Upper lobe of left lung (tissue), 6 donors: ENCODE data around the gene GALNT18. TPM values are rescaled to one million over a fixed set of nuclear protein-coding genes. Genes with fewer than 3 reads are reported as not detected.

Experiments used
- ATAC-seq, 2 donors: fragments of 200-7000 bp; cut with Tn5 transposase; one replicate each; pipeline ENCODE4 v1.9.1; 2022; ENCODE audit warnings: mild to moderate bottlenecking in 2 of 2, moderate library complexity in 2 of 2; ENCODE audit not compliant: low FRiP score in 2 of 2
- DNase-seq, 2 donors: peaks; one replicate each; pipeline ENCODE4 v3.0.0-alpha.2; 2019 to 2020
- H3K27ac ChIP-seq, 4 donors: fragments of 200-600 bp; sonication (generic); one replicate each; pipeline ENCODE4 v1.5.1; 2016 to 2019
- H3K27me3 ChIP-seq, 4 donors: fragments of 200-600 bp; sonication (generic); one replicate each; pipeline ENCODE4 v1.5.1; 2017 to 2019
- H3K36me3 ChIP-seq, 4 donors: fragments of 200-600 bp; sonication (generic); one replicate each; pipeline ENCODE4 v1.5.1; 2016 to 2019
- H3K4me1 ChIP-seq, 4 donors: fragments of 200-600 bp; sonication (generic); one replicate each; pipeline ENCODE4 v1.5.1; 2018 to 2019
- H3K4me3 ChIP-seq, 4 donors: fragments of 200-600 bp; sonication (generic); one replicate each; pipeline ENCODE4 v1.5.1; 2017 to 2019; ENCODE audit warnings: mild to moderate bottlenecking in 2 of 4, moderate library complexity in 1 of 4
- H3K9me3 ChIP-seq, 4 donors: fragments of 200-600 bp; sonication (generic); one replicate each; pipeline ENCODE4 v1.5.1; 2018 to 2019
- CTCF ChIP-seq, 6 experiments: fragments of 450-650 bp in 4 of 6; fragments of 200-600 bp in 2 of 6; sonication (generic) in 2 of 6; IDR thresholded peaks; one replicate each; pipeline ENCODE4 v1.5.1; 2016 to 2019; ENCODE audit warnings: antibody characterized with exemption in 6 of 6
- EP300 ChIP-seq, 4 donors: sonication (generic); formaldehyde crosslinking; IDR thresholded peaks; one replicate each; pipeline ENCODE4 v1.5.1; 2017; ENCODE audit warnings: antibody characterized with exemption in 4 of 4, control low read depth in 2 of 4
- POLR2A ChIP-seq, 4 donors: fragments of 450-650 bp; IDR thresholded peaks; one replicate each; pipeline ENCODE4 v1.5.1; 2016 to 2017; ENCODE audit warnings: antibody characterized with exemption in 4 of 4, mild to moderate bottlenecking in 2 of 4
- POLR2AphosphoS5 ChIP-seq, 2 donors: sonication (generic); formaldehyde crosslinking; IDR thresholded peaks; one replicate each; pipeline ENCODE4 v1.5.1; 2017; ENCODE audit warnings: antibody characterized with exemption in 2 of 2
- WGBS, 2 donors: methylation state at CpG; one replicate each; pipeline ENCODE4 v1.1.5; 2017 to 2018; 5-methylcytosine and 5-hydroxymethylcytosine counted together
- total RNA-seq, 6 donors: library from RNA; depleted of rRNA in 4 of 6; stranded (reverse); fragments of >200 nt in 4 of 6; gene quantifications; one replicate each; pipeline versions ENCODE4 v1.1.0 to v1.2.1, GENCODE V29; 2016 to 2021
- donor health status: DM: no; HTN: no; CAD: no; lungs with moderate emphysema.
- donor health status: DM: no; HTN: yes; CAD: no; lungs with severe emphysema.

The GALNT18 gene
- total RNA-seq, 6 donors from 2014 or later: 48.2 to 115 (median 61.8) TPM

- ATAC-seq (no peak), DNase-seq (no peak)
- TF ChIP-seq POLR2A (IDR thresholded peaks at IDR 0.05): no peak
- TF ChIP-seq POLR2AphosphoS5 (IDR thresholded peaks at IDR 0.05): no peak
- TF ChIP-seq EP300 (IDR thresholded peaks at IDR 0.05): no peak
- TF ChIP-seq CTCF (IDR thresholded peaks at IDR 0.05): no peak
- no peaks in the 10 kb centered on the region for H3K4me1 ChIP-seq
- no peak overlapping the region for H3K4me3 ChIP-seq
- H3K27me3 ChIP-seq: no peaks in the 10 kb centered on the region
- no peaks in the 10 kb centered on the region for H3K36me3 ChIP-seq
- no peaks in the 10 kb centered on the region for H3K9me3 ChIP-seq
- no peak overlapping the region for H3K27ac ChIP-seq
- WGBS, 2 donors: 88 to 93% methylated on average over 2 to 9 of the region's 9 CpGs
Observed at GRCh38 chr11:11661326-11662040, 39.7 kb upstream of the GALNT18 start.

- Histone ChIP-seq H3K27ac (no peak overlapping the region), H3K9me3 (no peaks in the 10 kb centered on the region), H3K4me3 (no peak overlapping the region), H3K36me3 (no peaks in the 10 kb centered on the region), H3K27me3 (no peaks in the 10 kb centered on the region), H3K4me1 (no peaks in the 10 kb centered on the region)
- 75 to 100% methylated on average over 2 to 3 of the region's 3 CpGs for WGBS, 2 donors
- ATAC-seq (no peak), DNase-seq (no peak)
- TF ChIP-seq EP300 (IDR thresholded peaks at IDR 0.05) (no peak), POLR2AphosphoS5 (IDR thresholded peaks at IDR 0.05) (no peak), CTCF (IDR thresholded peaks at IDR 0.05) (no peak), POLR2A (IDR thresholded peaks at IDR 0.05) (no peak)
Observed at GRCh38 chr11:11660363-11660740, 38.5 kb upstream of the GALNT18 start.

GRCh38 chr11:11659567-11660362, 38.0 kb upstream of the GALNT18 start:
- ATAC-seq: no peak
- WGBS, 2 donors: 80 to 90% methylated on average over 3 of the region's 3 CpGs

GRCh38 chr11:11657218-11657955, 35.6 kb upstream of the GALNT18 start:
- H3K27me3 ChIP-seq: no peaks in the 10 kb centered on the region
- TF ChIP-seq POLR2A (IDR thresholded peaks at IDR 0.05): no peak
- no peak for TF ChIP-seq CTCF (IDR thresholded peaks at IDR 0.05)
- no peak for TF ChIP-seq POLR2AphosphoS5 (IDR thresholded peaks at IDR 0.05)
- no peak for TF ChIP-seq EP300 (IDR thresholded peaks at IDR 0.05)
- no peaks in the 10 kb centered on the region for H3K36me3 ChIP-seq
- WGBS, 2 donors: 37 to 38% methylated on average over 3 to 6 of the region's 6 CpGs
- no peaks in the 10 kb centered on the region for H3K4me1 ChIP-seq
- H3K4me3 ChIP-seq: no peak overlapping the region
- ATAC-seq (no peak), DNase-seq (no peak)
- no peaks in the 10 kb centered on the region for H3K9me3 ChIP-seq
- H3K27ac ChIP-seq: no peak overlapping the region

More at GRCh38 chr11:11659567-11660362, 38.0 kb upstream of the GALNT18 start:
- H3K27ac ChIP-seq: no peak overlapping the region
- DNase-seq: no peak
- H3K36me3 ChIP-seq: no peaks in the 10 kb centered on the region
- TF ChIP-seq POLR2A (IDR thresholded peaks at IDR 0.05) (no peak), EP300 (IDR thresholded peaks at IDR 0.05) (no peak), CTCF (IDR thresholded peaks at IDR 0.05) (no peak), POLR2AphosphoS5 (IDR thresholded peaks at IDR 0.05) (no peak)
- H3K27me3 ChIP-seq: no peaks in the 10 kb centered on the region
- no peaks in the 10 kb centered on the region for H3K4me1 ChIP-seq
- H3K4me3 ChIP-seq: no peak overlapping the region
- H3K9me3 ChIP-seq: no peaks in the 10 kb centered on the region
